Ascending aorta (tissue), 2 donors: ENCODE measurements around the gene CCDC187. TPM values are rescaled to one million over a fixed set of nuclear protein-coding genes. Genes with fewer than 3 reads are reported as not detected.

Experiments used
- DNase-seq, 2 donors: peaks; one replicate each; pipeline ENCODE4 v3.0.0-alpha.2; 2019; ENCODE audit warnings: low spot score in 2 of 2
- H3K27ac ChIP-seq, 2 donors: fragments of 200-600 bp; sonication (generic); one replicate each; pipeline ENCODE4 v1.5.1; 2016 to 2017; ENCODE audit warnings: mild to moderate bottlenecking in 1 of 2
- H3K27me3 ChIP-seq: fragments of 200-600 bp; sonication (generic); one replicate; pipeline ENCODE4 v1.5.1; 2017
- H3K36me3 ChIP-seq, 2 donors: fragments of 200-600 bp; sonication (generic); one replicate each; pipeline ENCODE4 v1.5.1; 2016
- H3K4me1 ChIP-seq, 2 donors: fragments of 200-600 bp; sonication (generic); one replicate each; pipeline ENCODE4 v1.5.1; 2016 to 2017; ENCODE audit warnings: mild to moderate bottlenecking in 1 of 2
- H3K4me3 ChIP-seq, 2 donors: fragments of 200-600 bp; sonication (generic); one replicate each; pipeline ENCODE4 v1.5.1; 2016 to 2017; ENCODE audit warnings: mild to moderate bottlenecking in 1 of 2
- H3K9me3 ChIP-seq, 2 donors: fragments of 200-600 bp; sonication (generic); one replicate each; pipeline ENCODE4 v1.5.1; 2016
- intact Hi-C: fragments of 100-400 bp; cut with DNase I; formaldehyde crosslinking; loops from one replicate; pipeline ENCODE4 v1.15.1; 2023
- total RNA-seq: library from RNA; depleted of rRNA; stranded (reverse); fragments of >200 nt; gene quantifications from one replicate; pipeline ENCODE4 v1.1.0, GENCODE V29; 2016
- TF ChIP-seq, protein P1 (sequence below), 3 experiments: fragments of 200-600 bp in 2 of 3; fragments of 450-650 bp in 1 of 3; sonication (generic) in 2 of 3; IDR thresholded peaks; one replicate each; pipeline ENCODE4 v1.5.1; 2016 to 2019; ENCODE audit warnings: antibody characterized with exemption in 3 of 3, mild to moderate bottlenecking in 1 of 3, moderate library complexity in 1 of 3

CCDC187 gene
- total RNA-seq, 1 donor from 2014 or later, result under 0.01 TPM

DNA sequence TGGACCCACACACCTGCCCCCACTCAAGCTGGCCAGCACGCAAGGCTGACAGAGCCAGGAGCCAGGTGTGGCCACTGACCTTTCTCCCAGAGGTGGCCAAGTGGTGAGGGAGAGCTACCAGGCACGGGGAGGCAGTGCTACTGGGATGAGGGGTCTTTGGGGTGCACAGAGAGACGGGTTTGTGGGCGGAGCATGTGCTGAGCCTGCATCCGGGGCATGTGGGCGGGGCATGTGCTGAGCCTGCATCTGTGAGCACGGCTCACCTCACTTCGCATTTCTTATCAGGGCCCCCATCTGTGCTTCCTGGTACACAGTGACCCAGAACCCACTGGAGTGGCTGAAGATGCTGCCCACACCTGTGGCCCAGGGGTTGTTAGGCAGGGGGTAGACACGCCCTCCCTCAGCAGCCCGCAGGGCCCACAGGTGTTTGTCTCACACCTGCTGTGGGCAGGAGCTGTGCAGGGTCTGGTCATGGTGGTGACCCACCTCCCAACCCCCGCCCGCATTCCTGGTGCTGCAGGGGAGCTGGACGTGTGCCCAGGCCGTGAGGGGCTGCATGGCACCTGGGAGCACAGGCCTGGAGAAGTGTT, 21.5 kb downstream of the CCDC187 start:
- TF ChIP-seq, protein P1, sequence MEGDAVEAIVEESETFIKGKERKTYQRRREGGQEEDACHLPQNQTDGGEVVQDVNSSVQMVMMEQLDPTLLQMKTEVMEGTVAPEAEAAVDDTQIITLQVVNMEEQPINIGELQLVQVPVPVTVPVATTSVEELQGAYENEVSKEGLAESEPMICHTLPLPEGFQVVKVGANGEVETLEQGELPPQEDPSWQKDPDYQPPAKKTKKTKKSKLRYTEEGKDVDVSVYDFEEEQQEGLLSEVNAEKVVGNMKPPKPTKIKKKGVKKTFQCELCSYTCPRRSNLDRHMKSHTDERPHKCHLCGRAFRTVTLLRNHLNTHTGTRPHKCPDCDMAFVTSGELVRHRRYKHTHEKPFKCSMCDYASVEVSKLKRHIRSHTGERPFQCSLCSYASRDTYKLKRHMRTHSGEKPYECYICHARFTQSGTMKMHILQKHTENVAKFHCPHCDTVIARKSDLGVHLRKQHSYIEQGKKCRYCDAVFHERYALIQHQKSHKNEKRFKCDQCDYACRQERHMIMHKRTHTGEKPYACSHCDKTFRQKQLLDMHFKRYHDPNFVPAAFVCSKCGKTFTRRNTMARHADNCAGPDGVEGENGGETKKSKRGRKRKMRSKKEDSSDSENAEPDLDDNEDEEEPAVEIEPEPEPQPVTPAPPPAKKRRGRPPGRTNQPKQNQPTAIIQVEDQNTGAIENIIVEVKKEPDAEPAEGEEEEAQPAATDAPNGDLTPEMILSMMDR (IDR thresholded peaks at IDR 0.05), result no peak
- Histone ChIP-seq H3K9me3 (no peaks in the 10 kb centered on the region), H3K27me3 (no peaks in the 10 kb centered on the region), H3K4me3 (no peak overlapping the region), H3K4me1 (peaks cover 0 to 3% of the 10 kb centered on the region in 2 donors), H3K27ac (no peak overlapping the region), H3K36me3 (no peaks in the 10 kb centered on the region)
- intact Hi-C loops, result loop anchor here (10.0 kb wide), 1 partner anchor 678 kb away; no protein-coding TSS in a partner anchor
- no peak for DNase-seq

DNA sequence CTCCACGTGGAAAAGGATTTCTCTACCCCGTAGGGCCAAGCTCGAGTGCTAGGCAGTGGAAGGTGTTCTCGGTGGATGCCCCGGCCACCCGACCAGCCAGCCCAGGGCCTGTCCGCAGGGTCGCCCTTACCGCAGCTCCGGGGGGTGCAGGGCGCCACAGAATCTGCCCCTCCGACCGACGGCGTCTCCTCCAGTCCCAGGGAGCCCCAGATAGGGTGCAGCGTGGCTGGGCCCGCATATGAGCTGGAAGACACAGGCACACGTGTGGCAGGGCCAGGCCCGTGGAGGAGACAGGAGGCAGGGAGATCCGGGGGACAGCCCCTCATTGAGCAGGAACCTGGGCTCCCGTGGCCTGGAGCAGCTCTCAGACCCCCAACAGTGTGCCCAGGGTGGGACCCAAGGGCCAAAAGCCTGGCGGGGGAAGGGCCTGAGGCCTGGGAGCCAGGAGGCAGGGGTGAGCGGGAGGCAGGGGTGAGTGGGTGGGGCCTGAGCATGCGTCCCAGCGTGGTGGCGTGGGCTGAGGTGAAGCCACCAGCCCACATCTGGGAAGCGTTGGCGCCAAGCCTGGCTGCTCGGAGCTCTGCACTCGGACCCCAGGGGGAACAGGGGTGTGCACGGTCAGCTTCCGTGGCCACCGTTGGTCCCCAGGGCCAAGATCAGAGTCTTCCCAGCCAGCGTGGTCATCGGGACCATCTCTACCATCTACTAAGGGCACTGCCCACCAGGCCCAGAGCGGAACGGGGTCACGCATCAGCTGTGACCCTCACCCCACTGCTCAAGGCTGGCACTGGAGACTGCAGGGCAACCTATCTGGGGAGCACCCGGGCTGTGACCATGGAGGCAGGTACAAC, 22.2 kb downstream of the CCDC187 start:
- no peaks in the 10 kb centered on the region for H3K27me3 ChIP-seq

DNA sequence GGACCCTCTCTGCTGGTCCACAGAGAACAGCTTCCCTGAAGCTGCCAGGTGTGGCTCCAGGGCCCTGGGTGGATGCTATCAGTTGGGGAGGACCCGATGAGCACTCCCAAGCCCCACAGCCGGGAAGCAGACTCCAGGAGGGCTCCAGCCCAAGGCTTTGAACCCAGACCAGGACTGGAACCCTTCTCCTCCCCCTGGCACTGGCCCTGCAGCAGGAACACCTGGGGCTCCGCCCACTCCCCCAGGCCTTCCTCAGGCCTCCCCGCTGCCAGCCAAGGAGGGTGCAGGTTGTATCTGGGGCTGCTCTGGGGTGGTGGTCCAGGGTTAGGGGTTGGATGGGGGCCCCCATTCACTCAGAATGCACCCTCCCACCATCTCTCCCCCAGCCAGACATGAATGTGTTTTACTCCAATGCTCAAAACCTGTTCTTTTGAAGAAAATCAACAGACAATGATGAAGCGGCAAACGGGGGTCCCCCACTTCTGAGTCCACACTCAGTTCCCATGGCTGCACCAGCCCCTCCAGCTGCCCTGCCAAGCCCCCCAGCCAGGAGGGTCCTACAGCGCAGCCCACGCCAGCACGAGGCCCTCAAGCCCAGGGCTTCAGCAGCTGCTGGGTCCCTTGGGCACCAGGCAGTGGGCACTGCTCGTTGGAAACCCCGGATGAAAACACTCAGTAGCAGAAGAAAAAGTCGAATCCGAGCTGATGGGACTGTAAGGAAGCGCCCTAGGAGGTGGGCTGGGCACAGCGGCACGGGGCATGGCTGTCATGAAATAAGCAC, 23.2 kb downstream of the CCDC187 start:
- intact Hi-C loops, result loop anchor here (10.0 kb wide), 1 partner anchor 676 kb away; no protein-coding TSS in a partner anchor
- H3K9me3 ChIP-seq, result no peaks in the 10 kb centered on the region
- peaks cover 0 to 3% of the 10 kb centered on the region in 2 donors for H3K4me1 ChIP-seq
- H3K27me3 ChIP-seq, result no peaks in the 10 kb centered on the region
- no peak overlapping the region for H3K4me3 ChIP-seq
- no peak overlapping the region for H3K27ac ChIP-seq
- DNase-seq, result no peak
- TF ChIP-seq, protein P1 (IDR thresholded peaks at IDR 0.05), result no peak
- H3K36me3 ChIP-seq, result no peaks in the 10 kb centered on the region

More for the DNA sequence above, 22.2 kb downstream of the CCDC187 start:
- H3K36me3 ChIP-seq, result no peaks in the 10 kb centered on the region
- H3K4me1 ChIP-seq, result peaks cover 0 to 3% of the 10 kb centered on the region in 2 donors
- intact Hi-C loops, result loop anchor here (10.0 kb wide), 1 partner anchor 677 kb away; no protein-coding TSS in a partner anchor
- H3K9me3 ChIP-seq, result no peaks in the 10 kb centered on the region
- H3K4me3 ChIP-seq, result no peak overlapping the region
- no peak for DNase-seq
- H3K27ac ChIP-seq, result no peak overlapping the region
- TF ChIP-seq, protein P1 (IDR thresholded peaks at IDR 0.05), result no peak

DNA sequence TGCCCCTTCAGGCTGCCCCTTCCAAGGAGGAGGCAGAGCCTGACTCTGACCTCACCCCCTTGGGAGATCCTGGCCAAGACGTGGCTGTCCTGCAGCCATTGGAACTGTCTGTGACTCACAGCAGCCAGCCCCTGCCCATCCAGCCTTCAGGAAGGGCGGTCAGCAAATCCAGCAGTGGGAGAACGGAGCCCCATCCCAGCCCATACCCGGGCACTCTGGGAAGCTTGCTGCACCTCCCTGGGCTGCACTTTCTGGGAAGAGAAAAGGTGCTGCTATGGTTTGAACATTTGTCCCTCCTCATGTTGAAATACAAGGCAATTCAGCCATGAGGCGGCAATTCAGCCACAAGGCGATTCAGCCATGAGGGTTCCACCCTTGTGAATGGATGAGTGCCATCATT, 24.4 kb downstream of the CCDC187 start:
- H3K36me3 ChIP-seq, result no peaks in the 10 kb centered on the region
- no peak overlapping the region for H3K4me3 ChIP-seq
- no peaks in the 10 kb centered on the region for H3K9me3 ChIP-seq
- no peak for DNase-seq
- TF ChIP-seq, protein P1 (IDR thresholded peaks at IDR 0.05), result no peak
- no peak overlapping the region for H3K27ac ChIP-seq
- intact Hi-C loops, result no loop called here
- no peaks in the 10 kb centered on the region for H3K27me3 ChIP-seq
- peaks cover 0 to 3% of the 10 kb centered on the region in 2 donors for H3K4me1 ChIP-seq

DNA sequence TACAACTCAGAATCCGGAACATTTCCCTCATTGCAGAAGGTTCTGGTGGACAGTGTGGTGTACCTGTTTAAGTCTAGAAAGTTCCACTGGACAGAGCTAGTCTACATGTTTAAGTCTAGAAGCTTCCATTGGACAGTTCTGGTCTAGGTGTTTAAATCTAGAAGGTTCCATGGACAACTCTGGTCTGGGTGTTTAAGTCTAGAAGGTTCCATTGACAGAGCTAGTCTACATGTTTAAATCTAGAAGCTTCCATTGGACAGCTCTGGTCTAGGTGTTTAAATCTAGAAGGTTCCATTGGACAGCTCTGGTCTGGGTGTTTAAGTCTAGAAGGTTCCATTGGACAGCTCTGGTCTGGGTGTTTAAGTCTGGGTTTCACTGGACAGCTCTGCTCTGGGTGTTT, 25.0 kb downstream of the CCDC187 start:
- Histone ChIP-seq H3K36me3 (no peaks in the 10 kb centered on the region), H3K27ac (no peak overlapping the region), H3K4me3 (no peak overlapping the region), H3K9me3 (no peaks in the 10 kb centered on the region), H3K27me3 (no peaks in the 10 kb centered on the region), H3K4me1 (peaks cover 0 to 3% of the 10 kb centered on the region in 2 donors)
- intact Hi-C loops, result no loop called here
- no peak for DNase-seq
- TF ChIP-seq, protein P1 (IDR thresholded peaks at IDR 0.05), result no peak
